Heart left ventricle (tissue), 13 donors: ENCODE results near the gene STRIP1.

Source experiments
- CTCF ChIP-seq, 12 donors: fragments of 200-600 bp; sonication (generic) in 4 of 12; IDR thresholded peaks; one replicate each; pipeline versions ENCODE4 v1.5.0 to v1.8.0; 2018 to 2022; ENCODE audit warnings: antibody characterized with exemption in 12 of 12, mild to moderate bottlenecking in 5 of 12
- POLR2A ChIP-seq, 2 donors: fragments of 450-650 bp; IDR thresholded peaks; one replicate each; pipeline ENCODE4 v1.6.1; 2017; ENCODE audit warnings: antibody characterized with exemption in 2 of 2, mild to moderate bottlenecking in 2 of 2, moderate library complexity in 2 of 2
- donor health status: ischemic (EF 13 %, LVEDD 7.1; RV severe dilation, severe dysfunction).
- donor health status: DM: no; HTN: yes; CAD: no.
- donor health status: DM: no; HTN: no; CAD: no.
- donor health status: ischemic (EF 25% LVEDD 6.9; RV normal size, moderate dysfunction).
- donor health status: ischemic (EF 25% LVEDD 5.7; RV mildly dilated, moderate dysfunction).
- donor health status: ischemic (EF 35%, LVEDD 5.7; RV mildly dilated, moderate dysfunction).
- donor health status: nonischemic (EF 11% LVEDD 7.7; RV severe dilation, severe dysfunction).
- donor health status: DM: yes; HTN: yes; CAD: no.
- donor health status: PGD.
- donor health status: ischemic (EF 29% LVEDD 5.4; RV normal size, mild dysfunction).
- donor health status: nonischemic (EF 23%, LVEDD 6.1; RV moderate dilation, normal function).

DNA sequence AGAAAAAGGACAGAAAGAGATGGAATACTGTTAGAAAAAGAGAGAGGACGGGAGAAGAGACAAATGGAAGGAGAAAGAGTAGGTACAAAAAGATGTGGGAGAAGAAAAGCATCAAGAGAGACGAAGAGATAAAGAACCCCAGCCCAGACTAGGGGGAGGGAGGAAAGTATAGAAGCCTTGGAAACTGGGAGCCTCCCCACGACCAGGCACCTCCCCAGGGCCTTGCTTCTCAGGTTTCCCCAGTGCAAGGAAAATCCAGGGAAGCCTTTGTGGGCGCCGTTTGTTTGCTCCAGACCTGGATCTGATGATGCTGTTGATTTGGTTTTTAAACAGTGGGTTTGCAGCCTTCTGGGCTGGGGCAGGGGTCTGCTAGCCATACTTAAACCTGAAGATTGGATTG is 51.2 kb downstream of the STRIP1 start:
- TF ChIP-seq CTCF (IDR thresholded peaks at IDR 0.05), result no peak
- TF ChIP-seq POLR2A (IDR thresholded peaks at IDR 0.05), result no peak
